HL-60 (cell line): ENCODE measurements around the gene WDR3.

ENCODE experiments used
- DNase-seq, 2 experiments: peaks; one replicate each; pipeline ENCODE4 v3.0.0-alpha.2; 2010 to 2020; ENCODE audit warnings: low read depth in 1 of 2, low spot score in 1 of 2
- H3K27ac ChIP-seq: fragments of 250-450 bp; sonication (Bioruptor Pico); replicated peaks from 2 replicates; pipeline ENCODE4 v1.5.1; 2020; ENCODE audit warnings: mild to moderate bottlenecking, moderate library complexity
- H3K27me3 ChIP-seq: fragments of 250-450 bp; sonication (Bioruptor Pico); 2 replicates; pipeline ENCODE4 v1.5.1; 2021; ENCODE audit warnings: mild to moderate bottlenecking, moderate library complexity; ENCODE audit not compliant: insufficient read depth, poor library complexity, severe bottlenecking
- H3K4me3 ChIP-seq: replicated peaks from 2 replicates; pipeline ENCODE4 v1.5.1; 2011; ENCODE audit warnings: mild to moderate bottlenecking, control low read depth, low read length; ENCODE audit not compliant: insufficient read depth
- GABPA ChIP-seq: IDR thresholded peaks from 2 replicates; pipeline ENCODE4 v1.6.1; 2012; ENCODE audit warnings: low read depth
- POLR2AphosphoS5 ChIP-seq: IDR thresholded peaks from 2 replicates; pipeline ENCODE4 v1.6.1; 2012; ENCODE audit warnings: low read depth
- SPI1 ChIP-seq: IDR thresholded peaks from 2 replicates; pipeline ENCODE4 v1.6.1; 2012; ENCODE audit warnings: low read depth, mild to moderate bottlenecking, borderline replicate concordance
- TF ChIP-seq, protein P1 (sequence below): IDR thresholded peaks from one replicate; pipeline ENCODE4 v1.5.1; 2011; ENCODE audit warnings: low read length, control low read depth, inconsistent platforms; ENCODE audit not compliant: insufficient read depth
- TF ChIP-seq, protein P2 (sequence below): IDR thresholded peaks from 2 replicates; pipeline ENCODE4 v1.6.1; 2012; ENCODE audit warnings: low read depth; ENCODE audit not compliant: insufficient replicate concordance

WDR3 gene

DNA sequence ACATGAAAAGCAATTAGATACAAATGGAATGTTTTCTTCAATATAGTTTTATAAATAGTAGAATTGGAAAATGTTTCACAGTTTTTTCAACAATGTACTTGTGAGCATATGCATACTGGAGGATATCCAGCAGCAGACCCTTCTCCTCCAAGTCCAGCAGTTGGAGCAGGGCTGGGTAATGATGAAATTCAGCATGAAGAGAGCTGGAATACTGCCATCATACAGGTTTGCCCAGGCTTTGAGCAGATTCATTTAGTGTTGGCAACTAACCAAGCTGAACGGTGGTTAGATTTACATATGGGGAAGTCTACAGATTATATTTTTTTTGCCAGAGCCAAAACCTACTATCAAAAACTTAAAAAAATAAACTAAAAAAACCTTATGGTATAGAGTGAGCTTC lies 38.3 kb downstream of the WDR3 start:
- no peak overlapping the region for H3K4me3 ChIP-seq
- no peaks in the 10 kb centered on the region for H3K27me3 ChIP-seq
- no peak for TF ChIP-seq SPI1
- no peak for TF ChIP-seq POLR2AphosphoS5
- TF ChIP-seq, protein P1, sequence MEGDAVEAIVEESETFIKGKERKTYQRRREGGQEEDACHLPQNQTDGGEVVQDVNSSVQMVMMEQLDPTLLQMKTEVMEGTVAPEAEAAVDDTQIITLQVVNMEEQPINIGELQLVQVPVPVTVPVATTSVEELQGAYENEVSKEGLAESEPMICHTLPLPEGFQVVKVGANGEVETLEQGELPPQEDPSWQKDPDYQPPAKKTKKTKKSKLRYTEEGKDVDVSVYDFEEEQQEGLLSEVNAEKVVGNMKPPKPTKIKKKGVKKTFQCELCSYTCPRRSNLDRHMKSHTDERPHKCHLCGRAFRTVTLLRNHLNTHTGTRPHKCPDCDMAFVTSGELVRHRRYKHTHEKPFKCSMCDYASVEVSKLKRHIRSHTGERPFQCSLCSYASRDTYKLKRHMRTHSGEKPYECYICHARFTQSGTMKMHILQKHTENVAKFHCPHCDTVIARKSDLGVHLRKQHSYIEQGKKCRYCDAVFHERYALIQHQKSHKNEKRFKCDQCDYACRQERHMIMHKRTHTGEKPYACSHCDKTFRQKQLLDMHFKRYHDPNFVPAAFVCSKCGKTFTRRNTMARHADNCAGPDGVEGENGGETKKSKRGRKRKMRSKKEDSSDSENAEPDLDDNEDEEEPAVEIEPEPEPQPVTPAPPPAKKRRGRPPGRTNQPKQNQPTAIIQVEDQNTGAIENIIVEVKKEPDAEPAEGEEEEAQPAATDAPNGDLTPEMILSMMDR: no peak
- no peak for TF ChIP-seq GABPA
- TF ChIP-seq, protein P2, sequence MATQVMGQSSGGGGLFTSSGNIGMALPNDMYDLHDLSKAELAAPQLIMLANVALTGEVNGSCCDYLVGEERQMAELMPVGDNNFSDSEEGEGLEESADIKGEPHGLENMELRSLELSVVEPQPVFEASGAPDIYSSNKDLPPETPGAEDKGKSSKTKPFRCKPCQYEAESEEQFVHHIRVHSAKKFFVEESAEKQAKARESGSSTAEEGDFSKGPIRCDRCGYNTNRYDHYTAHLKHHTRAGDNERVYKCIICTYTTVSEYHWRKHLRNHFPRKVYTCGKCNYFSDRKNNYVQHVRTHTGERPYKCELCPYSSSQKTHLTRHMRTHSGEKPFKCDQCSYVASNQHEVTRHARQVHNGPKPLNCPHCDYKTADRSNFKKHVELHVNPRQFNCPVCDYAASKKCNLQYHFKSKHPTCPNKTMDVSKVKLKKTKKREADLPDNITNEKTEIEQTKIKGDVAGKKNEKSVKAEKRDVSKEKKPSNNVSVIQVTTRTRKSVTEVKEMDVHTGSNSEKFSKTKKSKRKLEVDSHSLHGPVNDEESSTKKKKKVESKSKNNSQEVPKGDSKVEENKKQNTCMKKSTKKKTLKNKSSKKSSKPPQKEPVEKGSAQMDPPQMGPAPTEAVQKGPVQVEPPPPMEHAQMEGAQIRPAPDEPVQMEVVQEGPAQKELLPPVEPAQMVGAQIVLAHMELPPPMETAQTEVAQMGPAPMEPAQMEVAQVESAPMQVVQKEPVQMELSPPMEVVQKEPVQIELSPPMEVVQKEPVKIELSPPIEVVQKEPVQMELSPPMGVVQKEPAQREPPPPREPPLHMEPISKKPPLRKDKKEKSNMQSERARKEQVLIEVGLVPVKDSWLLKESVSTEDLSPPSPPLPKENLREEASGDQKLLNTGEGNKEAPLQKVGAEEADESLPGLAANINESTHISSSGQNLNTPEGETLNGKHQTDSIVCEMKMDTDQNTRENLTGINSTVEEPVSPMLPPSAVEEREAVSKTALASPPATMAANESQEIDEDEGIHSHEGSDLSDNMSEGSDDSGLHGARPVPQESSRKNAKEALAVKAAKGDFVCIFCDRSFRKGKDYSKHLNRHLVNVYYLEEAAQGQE: no peak
- no peak overlapping the region for H3K27ac ChIP-seq
- peak in 1 of 2 experiments; percentile 20 for DNase-seq

DNA sequence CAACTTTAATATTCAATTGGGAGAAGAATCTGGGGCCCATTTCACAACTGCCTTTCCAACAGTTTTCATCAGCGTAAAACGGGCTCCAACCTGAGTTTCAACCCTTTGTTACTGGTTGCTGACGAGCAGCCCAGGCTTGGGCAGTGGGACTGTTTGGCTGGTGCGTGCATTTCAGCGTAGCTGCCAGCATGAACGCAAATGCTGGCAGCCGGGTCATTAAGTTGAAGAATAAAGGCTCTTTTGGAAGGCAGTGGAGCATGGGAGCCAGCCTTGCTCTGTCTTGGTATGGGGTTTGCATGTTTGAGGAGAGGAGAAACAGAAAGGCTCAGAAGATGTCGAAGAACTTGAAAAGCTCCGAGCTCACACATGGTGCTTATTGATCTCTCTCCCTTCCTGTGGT lies 40.7 kb downstream of the WDR3 start:
- TF ChIP-seq, protein P1: no peak
- TF ChIP-seq POLR2AphosphoS5 (no peak), SPI1 (no peak), GABPA (no peak)
- TF ChIP-seq, protein P2: no peak
- DNase-seq: no peak
- no peak overlapping the region for H3K4me3 ChIP-seq
- H3K27me3 ChIP-seq: no peaks in the 10 kb centered on the region
- H3K27ac ChIP-seq: no peak overlapping the region

DNA sequence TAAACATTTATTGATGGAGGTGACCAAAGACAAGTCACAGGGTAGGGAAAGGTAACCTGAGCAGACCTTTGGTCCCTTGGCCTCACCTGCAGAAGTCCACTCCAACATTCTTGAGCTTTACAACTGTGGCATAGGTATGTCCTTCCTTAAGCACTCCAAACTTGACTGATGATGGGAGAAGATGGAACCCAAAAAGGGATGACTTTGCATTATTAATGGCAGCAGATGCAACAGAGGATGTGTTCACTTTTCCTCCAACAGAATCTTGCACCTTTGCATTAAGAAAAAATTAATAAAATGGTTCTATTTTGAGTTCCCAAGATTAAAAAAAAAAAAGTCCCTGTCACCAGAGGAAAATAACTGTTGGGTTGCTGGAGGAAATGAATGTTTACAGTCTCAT lies 42.2 kb downstream of the WDR3 start:
- TF ChIP-seq GABPA: no peak
- H3K27me3 ChIP-seq: no peaks in the 10 kb centered on the region
- H3K4me3 ChIP-seq: no peak overlapping the region
- no peak for DNase-seq
- H3K27ac ChIP-seq: no peak overlapping the region

DNA sequence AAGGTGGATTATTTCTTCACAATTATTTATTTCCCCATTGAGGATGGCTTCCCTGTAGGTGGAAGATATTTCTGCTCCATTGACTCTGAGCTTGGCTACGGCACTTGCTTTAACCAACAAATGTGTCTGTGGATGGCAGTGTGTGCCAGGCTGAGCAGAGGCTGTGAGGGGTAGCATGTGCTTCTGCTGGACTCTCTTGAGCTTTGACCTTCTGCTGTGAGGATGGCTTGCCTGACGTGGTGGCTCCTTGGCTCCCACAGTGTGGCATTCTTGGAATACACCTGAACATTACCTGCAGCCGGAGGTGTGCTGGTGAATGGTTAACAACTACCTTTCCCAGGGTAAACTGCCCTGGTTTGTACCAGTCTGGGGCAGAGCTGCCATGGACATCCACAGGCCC lies 46.8 kb downstream of the WDR3 start:
- DNase-seq: no peak
- Histone ChIP-seq H3K4me3 (no peak overlapping the region), H3K27ac (no peak overlapping the region), H3K27me3 (peaks cover 4% of the 10 kb centered on the region)
- TF ChIP-seq, protein P2: no peak
- no peak for TF ChIP-seq GABPA
- TF ChIP-seq, protein P1: no peak
- TF ChIP-seq POLR2AphosphoS5: no peak
- TF ChIP-seq SPI1: no peak
